NOMO-1 (cell line): ENCODE data around the gene USP53.
"Not testable (repeated sequence)": the region's sequence is repeated elsewhere in the genome, so short reads cannot be mapped to it uniquely, and the experiment has no call there.

Source experiments
- DNase-seq, 2 experiments: peaks; one replicate each; lab custom pipeline; 2025; ENCODE audit not compliant: unreplicated experiment in 2 of 2; lab: John Stamatoyannopoulos, UW

The USP53 gene

DNA sequence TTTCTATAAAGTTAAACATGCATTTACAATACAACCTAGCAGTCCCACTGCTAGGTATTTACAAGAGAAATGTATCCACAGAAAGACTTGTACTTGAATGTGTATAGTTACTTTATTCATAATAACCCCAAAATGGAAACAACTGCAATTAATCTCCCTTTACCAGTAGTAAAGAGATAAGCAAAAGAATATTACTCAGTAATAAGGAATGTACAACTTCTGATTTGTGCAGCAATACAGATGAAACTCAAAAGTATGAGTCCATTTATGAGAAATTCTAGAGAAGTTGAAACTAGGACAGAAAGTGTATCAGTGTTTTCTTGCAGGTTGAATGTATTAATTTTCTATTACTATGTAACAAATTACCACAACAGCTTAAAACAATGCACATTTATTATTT is 15.2 kb downstream of the USP53 start:
- no peak for DNase-seq

DNA sequence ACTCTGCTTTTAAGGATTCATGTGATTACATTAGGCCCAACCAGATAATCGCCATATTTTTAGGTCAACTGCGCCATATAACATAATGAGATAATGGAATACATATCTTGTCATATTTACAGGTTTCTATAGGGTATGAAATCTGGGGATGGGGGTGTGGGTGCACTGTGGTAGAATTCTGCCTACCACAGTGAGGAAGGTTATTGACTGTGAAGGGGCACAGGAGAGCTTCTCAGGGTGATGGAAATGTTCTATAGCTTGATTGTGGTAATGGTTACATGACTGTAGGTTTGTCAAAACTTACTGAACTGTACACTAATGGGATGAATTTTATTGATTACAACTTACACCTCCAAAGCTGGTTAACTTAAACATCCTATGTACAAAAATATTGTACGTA is 15.9 kb downstream of the USP53 start:
- DNase-seq, result no peak

DNA sequence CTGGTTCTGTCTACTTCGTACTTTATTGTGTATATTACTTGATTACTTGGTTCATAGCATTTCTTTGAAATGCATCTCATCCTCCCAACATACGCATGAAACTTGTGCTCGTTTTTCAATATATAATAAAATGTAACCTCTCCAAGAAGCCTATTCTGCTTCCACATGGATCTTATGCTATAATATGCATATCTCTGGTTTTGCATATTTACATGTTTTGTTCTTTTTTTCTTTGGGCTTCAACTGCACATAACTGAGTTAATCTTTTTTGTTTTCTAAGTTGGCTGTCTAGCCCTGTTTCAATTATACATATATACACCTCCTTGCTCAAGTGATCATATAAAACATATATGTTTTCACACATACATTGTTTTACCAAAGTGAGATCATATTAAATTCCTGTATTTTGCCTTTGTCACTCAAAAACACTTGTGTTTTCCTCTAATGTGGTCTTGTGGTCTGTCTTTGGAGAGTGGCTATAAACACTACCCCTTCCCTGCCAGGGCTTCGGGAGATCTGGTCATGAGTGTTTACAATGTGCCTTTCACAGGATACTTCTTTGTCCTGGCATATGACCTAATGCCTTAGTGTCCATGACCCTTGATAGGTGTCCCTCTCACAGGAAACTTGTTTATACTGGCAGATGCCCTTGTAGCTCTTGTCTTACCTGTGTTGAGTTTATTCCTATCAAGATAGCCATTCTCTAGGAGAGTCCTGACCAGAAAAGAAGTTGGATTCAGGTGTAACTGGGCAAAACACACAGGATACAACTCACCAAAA is 17.6 kb downstream of the USP53 start:
- no peak for DNase-seq

DNA sequence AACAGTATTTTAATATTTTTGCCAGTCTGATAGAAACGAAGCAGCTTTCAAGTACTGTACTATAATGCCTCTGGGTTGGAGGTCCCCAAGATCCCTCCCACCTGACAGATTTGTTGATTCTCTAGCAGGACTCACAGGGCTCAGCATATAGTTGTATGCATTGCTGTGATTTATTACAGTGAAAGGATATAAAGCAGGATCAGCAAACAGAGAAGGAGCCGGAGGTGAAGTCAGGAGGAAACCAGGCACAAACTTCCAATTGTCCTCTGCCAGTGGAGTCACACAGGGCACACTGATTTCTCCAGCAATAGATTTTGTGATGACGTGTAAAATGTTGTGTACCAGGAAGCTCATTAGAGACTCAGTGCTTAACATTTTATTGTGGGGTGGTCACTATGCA is 19.0 kb downstream of the USP53 start:
- DNase-seq, result no peak

DNA sequence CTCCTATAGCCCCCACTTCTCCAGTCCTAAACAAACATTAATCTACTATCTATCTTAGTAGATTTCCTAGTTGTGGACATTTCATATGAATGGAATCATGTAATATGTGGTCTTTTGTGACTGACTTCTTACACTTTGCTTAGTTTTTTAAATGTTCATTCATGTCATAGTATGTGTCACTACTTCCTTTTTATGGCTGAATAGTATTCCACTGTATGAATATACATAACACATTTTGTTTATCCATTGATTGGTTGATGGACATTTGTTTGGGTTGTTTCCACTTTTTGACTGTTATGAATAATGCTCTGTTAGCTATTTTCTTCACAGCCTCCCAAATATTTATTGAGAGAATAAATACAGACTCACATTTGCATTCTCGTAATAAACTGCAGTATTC is 19.8 kb downstream of the USP53 start:
- no peak for DNase-seq

DNA sequence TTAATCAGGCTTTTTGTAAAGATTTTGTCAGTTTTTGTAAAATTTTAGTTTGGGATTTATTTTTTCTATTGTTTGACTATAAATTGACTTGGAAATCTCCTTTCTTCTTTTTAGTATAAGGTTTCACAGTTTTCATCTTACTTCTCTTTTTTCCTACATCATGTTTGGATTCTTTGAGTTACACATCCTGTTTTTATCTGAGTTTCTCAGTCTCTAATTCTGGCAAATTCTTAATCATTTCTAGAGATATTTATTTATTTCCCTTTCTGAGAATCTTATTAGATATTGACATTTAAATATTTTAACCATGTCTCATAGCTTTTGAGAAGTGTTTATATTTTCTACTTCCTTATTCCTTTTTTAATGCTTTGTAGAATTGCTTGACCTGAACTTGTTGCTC is 20.7 kb downstream of the USP53 start:
- DNase-seq, result peak in 1 of 2 experiments; percentile 44

DNA sequence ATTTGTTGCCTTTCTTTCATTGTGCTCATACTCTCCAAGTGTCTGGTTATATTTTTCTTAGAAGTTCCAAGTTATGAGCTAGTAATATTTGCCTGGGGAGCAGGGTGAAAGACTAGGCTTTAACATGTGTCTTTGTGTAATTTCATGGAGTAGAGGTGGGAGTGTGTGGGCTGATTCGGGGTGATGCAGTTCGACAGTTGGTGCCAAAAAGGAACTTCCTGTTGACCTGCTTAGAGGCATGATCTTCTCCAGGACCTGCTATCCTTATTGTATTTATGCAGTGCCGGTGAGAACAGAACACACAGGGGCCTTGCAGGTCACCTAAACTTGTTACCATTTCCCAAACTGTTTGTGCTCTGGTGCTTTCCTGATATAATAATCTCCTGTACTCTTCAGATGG is 21.2 kb downstream of the USP53 start:
- DNase-seq, result no peak

DNA sequence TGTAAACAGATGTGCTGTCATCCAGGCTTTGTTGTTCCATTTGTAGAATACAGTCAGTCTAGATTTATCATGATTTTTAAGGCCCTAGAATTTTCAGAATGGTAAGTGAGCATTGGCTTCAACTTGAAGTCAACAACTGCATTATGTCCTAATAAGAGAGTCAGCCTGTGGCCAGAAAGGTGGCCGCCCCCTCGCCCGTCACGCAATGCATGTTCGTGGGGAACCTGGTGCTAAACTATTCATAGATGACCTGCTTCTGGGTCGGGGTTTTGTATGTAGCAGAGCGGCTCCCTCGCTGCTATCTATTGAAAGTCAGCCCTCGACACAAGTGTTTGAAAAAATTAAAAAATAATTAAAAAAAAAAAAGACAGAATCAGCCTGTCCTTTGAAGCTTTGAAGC is 24.7 kb downstream of the USP53 start:
- DNase-seq, result no peak

DNA sequence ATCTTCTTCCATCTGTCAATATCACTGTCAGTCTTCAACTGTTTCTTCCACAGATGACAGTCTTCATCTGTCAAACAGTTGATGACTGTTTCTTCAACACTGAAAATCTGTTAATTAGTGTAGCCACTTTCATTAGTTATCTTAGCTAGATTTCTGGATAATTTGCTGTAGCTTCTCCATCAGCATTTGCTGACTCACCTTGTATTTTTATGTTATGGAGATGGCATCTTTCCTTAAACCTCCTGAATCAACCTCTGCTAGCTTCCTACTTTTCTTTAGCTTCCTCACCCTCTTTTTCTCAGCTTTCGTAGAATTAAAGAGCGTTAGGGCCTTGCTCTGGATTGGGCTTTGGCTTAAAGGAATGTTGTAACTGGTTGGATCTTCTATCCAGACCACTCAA is 25.1 kb downstream of the USP53 start:
- DNase-seq, result no peak

DNA sequence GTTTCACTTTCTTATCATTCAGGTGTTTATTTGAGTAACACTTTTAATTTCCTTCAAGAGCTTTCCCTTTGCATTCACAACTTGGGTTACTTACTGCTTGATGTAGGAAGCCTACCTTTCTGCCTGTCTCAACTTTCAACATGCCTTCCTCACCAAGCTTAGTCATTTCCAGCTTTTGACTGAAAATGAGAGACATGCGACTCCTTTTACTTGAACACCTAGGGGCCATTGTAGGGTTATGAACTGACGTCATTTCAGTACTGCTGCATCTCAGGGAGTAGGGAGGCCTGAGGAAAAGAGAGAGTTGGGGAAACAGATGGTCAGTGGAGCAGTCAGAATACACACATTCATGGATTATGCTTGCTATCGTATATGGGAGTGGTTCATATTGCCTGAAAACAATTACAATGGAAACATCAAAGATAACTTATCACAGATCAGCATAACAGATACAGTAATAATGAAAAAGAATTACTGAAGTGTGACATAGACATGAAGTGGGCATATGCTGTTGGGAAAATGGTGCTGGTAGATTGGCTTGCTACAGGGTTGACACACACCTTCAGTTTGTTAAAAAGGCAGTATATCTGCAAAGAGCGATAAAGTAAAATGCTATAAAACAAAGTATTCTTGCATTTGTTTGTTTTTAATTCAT is 25.7 kb downstream of the USP53 start:
- DNase-seq, result no peak

DNA sequence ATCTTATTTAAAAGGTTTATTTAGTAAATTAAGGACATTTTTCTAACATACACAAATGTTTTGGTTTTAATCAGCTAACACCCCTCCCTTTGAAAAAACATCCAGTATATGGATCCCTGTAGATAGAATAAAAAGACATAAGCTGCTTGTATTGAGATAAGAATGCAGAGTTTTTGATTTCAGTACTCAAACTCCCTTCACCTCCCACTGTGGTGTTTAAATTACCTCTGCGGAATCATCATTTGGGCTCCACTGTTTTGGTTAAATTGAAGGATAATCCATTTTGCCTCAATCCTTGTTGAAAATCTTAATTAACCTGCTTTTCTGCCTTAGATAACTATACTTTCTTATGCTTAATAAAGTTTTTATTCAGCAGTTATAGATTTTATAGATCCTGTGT is 27.6 kb downstream of the USP53 start:
- no peak for DNase-seq

DNA sequence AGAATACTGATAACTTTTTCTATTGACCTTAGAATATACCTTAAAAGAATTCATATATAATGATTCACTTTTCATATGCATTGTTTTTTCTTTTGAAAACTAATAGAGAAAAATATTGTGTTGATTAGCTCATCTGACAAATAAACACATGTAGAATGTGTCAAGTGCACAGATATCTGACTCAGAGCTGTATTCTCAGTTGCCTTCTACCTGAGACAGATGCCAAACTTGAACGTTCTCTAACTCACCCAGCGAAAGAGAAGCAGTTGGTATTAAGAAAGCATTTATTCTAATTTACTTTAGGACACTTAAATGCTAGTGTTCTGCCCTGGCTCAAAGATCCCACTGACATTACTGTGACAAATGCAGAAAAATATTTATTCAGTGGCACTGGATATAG is 28.1 kb downstream of the USP53 start:
- no peak for DNase-seq

DNA sequence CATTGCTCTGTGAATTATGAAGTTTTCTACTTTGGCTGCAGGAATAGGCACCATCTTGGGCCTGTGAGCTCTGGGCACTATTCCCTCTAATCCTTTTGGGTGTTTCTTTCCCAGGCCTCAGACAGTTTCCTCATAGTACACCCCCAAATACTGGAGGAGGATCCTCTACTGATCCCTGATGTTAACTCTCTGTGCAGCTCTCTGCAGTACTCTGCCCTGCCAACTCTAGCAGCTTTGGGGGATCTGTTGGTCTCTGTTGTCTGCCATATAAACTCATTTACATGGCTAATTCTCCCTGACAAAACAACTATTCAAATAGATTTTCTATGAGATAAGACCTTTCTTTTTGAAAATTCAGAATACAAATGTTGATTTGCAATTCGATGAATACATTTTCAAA is 29.9 kb downstream of the USP53 start:
- no peak for DNase-seq

DNA sequence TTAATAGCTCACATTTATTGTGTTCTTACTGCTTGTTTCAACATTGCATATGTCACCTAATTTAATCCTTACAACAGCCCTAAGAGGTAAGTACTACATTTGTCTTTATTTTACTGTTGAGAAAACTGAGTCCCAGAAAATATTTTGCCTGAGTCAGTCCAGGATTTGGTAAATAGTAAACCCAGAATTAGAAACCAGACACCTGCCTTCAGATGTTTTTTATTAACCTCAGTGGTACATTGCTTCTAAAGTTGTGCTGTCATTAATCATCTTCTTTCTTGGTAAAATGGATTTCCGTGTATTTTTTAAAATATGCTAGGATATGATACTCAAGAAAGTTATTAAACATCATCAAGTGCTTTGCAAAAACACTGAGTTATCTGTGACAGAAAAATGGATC is 31.4 kb downstream of the USP53 start:
- no peak for DNase-seq

DNA sequence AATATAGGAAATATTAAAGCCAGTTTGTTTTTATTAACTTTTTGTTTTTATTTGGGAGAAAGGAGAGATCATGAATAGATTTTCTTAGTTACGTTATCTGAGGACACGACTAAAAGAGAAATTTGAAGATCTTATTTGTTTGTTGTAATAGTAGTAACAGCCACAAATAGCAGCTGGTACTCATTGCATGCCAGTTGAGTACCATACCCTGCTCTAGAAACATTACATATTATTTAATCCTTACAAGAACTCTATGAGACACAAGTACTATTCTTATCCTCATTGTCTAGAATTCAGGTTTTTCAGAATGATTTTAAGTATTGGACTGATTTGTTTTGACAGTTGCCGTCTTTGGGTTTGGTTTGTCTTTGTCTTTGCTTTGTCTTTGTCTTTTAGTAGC is 31.8 kb downstream of the USP53 start:
- DNase-seq, result no peak

DNA sequence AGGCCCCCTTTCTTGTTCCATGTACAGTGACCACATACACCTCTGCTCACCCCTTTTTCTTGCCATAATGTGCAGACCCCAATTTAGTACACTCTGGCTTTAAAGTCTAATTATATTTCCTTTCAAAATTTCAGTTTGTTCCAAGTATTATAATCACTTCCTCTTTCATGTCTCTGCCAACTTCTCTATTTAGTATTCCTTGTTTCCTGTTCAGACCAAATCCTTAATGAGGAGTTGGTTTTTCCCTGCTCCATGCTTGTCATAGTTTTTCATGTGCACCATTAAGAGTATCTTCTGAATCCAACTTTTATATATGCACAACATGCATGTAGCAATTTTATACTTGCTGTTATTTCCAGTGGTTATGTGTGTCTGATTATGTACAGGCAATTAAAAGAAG is 32.3 kb downstream of the USP53 start:
- DNase-seq, result peak; percentile 58 to 87

DNA sequence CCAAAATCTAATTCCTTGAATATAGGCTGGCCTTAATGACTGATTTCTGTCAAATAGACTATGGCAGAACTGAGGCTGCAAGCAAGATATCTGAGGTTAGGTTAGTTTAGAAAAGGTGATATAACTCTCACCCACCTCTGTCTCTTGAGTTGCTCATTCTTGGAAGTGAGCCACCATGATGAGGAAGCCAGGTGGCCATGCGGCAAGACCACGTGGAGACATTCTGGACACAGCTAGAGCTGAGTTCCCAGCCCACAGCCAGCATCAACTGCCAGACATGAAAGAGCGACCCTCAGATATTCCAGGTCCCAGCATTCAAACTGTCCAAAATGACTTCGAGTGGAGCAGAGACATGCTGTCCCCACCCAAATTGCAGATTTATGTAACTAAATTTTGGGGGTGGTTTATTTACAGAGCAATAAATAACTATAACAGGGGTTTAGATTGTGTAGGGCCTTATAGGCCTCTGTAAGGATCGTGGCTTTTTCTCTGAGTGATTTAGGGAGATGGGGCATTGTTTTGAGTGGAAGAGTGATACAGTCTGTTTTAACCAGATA is 33.7 kb downstream of the USP53 start:
- no peak for DNase-seq

DNA sequence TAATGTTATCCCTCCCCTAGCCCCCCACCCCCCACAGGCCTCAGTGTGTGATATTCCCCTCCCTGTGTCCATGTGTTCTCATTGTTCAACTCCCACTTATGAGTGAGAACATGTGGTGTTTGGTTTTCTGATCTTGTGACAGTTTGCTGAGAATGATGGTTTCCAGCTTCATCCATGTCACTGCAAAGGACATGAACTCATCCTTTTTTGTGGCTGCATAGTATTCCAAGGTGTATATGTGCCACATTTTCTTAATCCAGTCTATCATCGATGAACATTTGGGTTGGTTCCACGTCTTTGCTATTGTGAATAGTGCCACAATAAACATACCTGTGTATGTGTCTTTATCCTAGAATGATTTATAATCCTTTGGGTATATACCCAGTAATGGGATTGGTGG is 38.5 kb downstream of the USP53 start:
- DNase-seq, result not testable (repeated sequence)

DNA sequence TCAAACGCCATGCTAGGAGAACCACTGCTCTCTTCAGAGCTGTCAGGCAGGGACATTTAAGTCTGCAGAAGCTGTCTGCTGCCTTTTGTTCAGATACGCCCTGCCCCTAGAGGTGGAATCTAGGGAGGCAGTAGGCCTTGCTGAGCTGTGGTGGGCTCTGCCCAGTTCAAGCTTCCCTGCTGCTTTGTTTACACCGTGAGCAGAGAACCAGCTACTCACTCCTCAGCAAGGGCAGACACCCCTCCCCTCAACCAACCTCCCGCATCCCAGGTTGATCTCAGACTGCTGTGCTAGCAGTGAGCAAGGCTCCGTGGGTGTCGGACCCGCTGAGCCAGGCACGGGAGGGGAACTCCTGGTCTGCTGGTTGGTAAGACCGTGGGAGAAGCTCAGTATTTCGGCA is 42.7 kb downstream of the USP53 start:
- DNase-seq, result not testable (repeated sequence)

DNA sequence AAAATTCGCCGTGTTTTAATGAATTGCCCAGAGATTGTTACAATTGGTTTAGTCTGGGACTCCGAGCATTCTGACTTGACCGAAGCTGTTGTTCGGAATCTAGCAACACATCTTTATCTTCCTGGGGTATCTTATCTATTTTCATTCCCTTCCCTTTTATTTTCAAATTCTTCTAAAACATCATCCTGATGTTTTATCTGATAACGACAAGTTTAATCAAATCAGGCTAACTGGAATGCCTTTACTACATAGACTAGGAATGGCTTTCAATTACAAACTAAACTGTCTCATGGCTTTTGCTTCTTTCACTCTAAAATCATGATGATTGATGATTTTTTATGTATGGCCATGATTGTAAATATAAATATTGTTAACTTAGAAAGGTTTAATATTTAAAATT is 48.0 kb downstream of the USP53 start:
- DNase-seq, result no peak

DNA sequence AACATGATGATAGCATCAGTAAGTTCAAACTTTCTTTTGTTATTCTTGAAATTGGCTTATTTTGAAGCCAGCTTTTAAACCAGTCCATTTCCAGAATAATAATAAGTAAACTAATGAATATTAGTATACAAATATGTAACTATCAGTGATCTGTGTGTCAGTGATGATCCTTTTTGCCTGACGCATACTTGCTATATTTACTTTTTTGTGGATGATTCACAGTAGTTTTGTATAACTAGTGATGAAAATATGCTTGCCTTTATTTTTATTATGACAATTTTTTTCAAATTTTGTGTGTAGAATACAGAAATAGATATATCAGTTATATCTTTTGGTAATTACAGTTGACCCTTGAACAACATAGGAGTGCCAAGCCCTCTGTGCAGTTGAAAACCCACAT is 49.5 kb downstream of the USP53 start:
- DNase-seq, result no peak

DNA sequence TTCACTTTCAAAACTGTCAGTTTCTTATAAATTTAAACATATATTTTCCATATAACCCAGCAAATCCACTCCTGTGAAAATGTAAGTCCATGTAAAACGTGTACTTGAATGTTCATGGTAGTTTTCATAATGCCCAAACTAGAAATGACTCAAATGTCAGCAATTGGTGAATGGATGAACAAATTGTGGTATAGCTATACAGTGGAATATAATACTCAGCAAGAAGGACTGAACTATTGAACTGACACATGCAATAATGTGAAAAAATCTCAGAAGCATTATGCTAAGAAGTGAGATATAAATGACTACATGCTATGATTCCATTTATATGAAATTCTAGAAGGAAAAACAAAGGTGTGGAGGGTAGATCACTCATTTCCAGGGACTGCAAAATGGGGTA is 52.2 kb downstream of the USP53 start:
- no peak for DNase-seq
